GM18858 (cell line): ENCODE measurements around the gene PGLYRP1.

ENCODE experiments used
- ATAC-seq: cut with Tn5 transposase; IDR thresholded peaks from one replicate; pipeline ENCODE4 v1.9.1; 2021; ENCODE audit not compliant: unreplicated experiment

Gene PGLYRP1

GRCh38 chr19:46022431-46023310 lies at the start of gene PGLYRP1:
TSS of gene PGLYRP1 (minus strand) at chr19:46023053. CDS start at chr19:46023021, 32 bp downstream.
- no peak for ATAC-seq

- ATAC-seq, result no peak
These were observed 47.0 kb upstream of the PGLYRP1 start for GRCh38 chr19:46069806-46070341.

- no peak for ATAC-seq
These were observed 45.7 kb upstream of the PGLYRP1 start for GRCh38 chr19:46068345-46069258.

- no peak for ATAC-seq
These were observed 44.8 kb upstream of the PGLYRP1 start for GRCh38 chr19:46067691-46068090.

- ATAC-seq, result no peak
These were observed 43.6 kb upstream of the PGLYRP1 start for GRCh38 chr19:46066471-46066870.

GRCh38 chr19:46065486-46066071 lies 42.7 kb upstream of the PGLYRP1 start:
- no peak for ATAC-seq

GRCh38 chr19:46063201-46063600 lies 40.3 kb upstream of the PGLYRP1 start:
- no peak for ATAC-seq

GRCh38 chr19:46060012-46060411 lies 37.2 kb upstream of the PGLYRP1 start:
- no peak for ATAC-seq

GRCh38 chr19:46058778-46059177 lies 35.9 kb upstream of the PGLYRP1 start:
- no peak for ATAC-seq

- ATAC-seq, result no peak
These were observed 33.7 kb upstream of the PGLYRP1 start for GRCh38 chr19:46056536-46056935.

- ATAC-seq, result no peak
These were observed 30.0 kb upstream of the PGLYRP1 start for GRCh38 chr19:46052896-46053295.

- ATAC-seq, result no peak
These were observed 26.7 kb upstream of the PGLYRP1 start for GRCh38 chr19:46049597-46049996.

- ATAC-seq, result no peak
These were observed 20.7 kb upstream of the PGLYRP1 start for GRCh38 chr19:46043519-46043918.

GRCh38 chr19:46042252-46042883 lies 19.5 kb upstream of the PGLYRP1 start:
- no peak for ATAC-seq

- no peak for ATAC-seq
These were observed 18.2 kb upstream of the PGLYRP1 start, which contains the start of gene IGFL4 for GRCh38 chr19:46040952-46041500. TSS of gene IGFL4 (minus strand) at chr19:46041002. CDS start at chr19:46040962, 40 bp downstream.

GRCh38 chr19:46040125-46040524 lies 17.3 kb upstream of the PGLYRP1 start:
- ATAC-seq, result no peak

GRCh38 chr19:46036744-46037128 lies 13.9 kb upstream of the PGLYRP1 start:
- no peak for ATAC-seq

GRCh38 chr19:46035986-46036743 lies 13.3 kb upstream of the PGLYRP1 start:
- ATAC-seq, result no peak

- ATAC-seq, result no peak
These were observed 12.7 kb upstream of the PGLYRP1 start for GRCh38 chr19:46035546-46035945.
